HG02938 (cell line): ENCODE results near the gene RHBDD1.

ENCODE experiments used
- ATAC-seq: cut with Tn5 transposase; IDR thresholded peaks from one replicate; pipeline ENCODE4 v1.9.1; 2021; ENCODE audit warnings: mild to moderate bottlenecking, moderate library complexity; ENCODE audit not compliant: unreplicated experiment

RHBDD1 gene

DNA sequence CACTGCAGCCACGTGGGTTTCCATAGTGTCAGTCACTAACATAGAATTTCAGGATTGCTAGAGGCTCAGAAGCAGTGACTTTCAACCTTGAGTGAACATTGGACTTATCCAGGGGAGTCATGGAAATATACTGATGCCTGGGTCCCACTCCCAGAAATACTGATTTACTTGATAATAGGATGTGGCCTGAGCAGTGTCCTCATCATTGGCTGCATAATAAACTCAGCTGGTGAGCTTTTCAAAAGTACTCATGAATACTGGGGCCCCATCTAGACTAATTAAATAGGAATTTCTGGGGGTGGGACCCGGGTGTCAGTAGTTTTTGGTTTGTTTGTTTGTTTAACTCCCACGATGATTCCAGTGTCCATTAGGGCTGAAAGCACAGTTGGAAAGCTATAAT is 186.8 kb downstream of the RHBDD1 start:
- no peak for ATAC-seq

DNA sequence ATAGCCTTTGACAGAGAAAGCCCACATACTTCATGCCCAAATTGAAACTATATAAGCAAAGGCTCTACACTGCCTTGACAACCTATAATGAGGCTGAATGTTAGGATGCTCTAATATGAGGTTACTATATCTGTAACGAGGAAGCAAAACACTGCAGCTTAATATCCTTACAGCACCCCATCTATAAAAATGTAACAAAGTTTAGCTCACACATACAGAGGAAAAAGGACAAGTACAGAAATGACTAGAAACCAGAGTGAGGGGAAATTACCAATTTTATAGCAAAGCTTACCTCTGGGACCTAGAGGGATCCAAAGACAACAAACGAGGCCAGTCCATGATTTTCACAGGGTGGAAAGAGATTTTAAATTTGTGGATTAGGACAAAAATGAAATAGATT is 189.7 kb downstream of the RHBDD1 start:
- no peak for ATAC-seq

DNA sequence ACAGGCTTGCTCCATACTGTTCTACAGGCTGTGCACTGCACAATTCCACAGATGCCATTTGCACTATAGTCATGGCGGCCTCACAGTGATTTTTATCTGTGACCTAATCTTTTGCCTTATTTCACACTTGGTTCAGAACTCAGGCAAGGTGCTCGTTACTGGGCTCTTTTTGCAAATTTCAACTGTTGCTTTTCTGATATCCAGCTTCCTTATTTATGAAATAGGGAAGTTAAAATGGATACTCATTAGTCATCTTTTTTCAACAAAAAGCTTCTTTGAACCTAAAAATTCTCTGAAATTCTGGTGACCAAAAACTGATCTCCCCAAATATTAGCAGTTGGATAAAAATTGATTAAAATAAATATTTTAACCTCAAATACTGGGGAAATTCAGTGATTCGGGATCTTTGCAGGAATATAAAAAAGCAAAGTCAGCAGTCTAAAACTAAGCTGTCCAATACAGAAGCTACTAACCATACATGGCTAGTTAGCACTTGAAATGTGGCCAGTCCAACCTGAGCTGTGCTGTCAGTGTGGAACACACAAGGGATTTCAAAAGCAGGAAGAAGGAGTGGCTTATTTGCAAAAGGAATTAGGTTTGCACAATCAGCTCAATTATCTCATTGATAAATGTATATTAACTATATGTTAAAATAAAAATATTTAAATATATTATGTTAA is 193.7 kb downstream of the RHBDD1 start:
- ATAC-seq: no peak

DNA sequence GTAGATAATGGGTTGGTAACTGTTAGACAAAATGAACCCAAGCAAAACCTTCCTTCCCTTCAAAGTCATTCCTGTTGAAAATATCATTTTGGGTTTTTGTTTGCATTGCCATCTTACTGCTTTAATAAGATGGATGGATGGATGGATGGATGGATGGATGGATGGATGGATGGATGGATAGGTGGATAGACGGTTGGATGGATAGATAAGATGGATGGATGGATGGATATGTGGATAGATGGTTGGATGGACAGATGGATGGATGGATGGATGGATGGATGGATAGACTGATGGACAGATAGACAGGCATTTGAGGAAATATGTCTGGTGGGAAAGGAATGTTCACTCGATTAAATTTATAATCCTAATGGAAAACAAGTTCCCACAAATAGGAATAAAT is 194.9 kb downstream of the RHBDD1 start:
- ATAC-seq: no peak

DNA sequence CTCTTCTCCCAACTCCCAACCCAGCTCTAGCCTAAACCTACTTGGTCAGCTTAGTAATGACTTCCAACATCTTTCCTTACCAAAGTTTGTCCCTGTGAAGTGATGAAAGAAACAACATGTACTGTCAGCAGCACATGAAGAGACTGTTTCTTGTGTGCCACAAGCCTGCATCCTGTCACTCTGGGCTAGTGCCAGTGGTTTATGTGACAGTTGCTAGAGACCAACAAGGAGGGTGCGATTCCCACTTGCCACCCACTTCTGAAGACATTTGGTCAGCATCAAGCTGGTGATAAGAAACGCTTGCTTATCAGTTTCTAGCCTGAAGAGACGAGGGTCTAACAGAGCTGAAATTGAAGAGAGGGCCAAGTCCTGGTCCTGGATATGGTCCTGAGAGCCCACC is 195.5 kb downstream of the RHBDD1 start:
- no peak for ATAC-seq

DNA sequence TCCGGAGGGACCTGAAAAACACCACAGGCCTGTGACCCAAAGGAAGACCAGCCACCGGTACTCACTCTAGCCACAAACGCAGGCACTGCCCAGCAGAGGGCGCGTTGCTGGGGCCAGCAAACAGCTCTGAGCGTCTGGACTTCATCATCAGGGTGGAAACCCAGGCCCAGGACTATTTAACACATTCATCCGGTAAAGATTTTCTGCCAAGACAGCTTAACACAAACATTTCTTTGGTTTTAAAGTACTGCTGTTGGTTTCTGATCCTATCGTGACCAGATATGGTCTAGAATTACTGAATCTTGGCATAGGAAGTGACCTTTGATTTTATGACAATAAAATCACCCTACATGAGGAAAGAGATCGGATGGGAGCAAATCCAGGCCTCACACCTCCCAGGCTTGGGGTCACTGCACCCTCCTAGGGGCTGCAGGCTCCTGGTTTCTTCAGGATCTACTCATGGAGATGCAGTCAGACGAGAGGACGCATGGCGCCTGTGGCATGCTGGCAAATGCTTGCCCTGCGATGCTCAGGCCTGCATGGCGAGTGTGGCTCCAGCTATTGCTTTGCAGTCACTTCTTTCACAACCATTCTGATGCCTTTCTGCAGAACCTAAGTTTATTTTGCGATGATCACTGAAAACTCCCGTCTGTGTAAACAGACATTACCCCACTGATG is 197.8 kb downstream of the RHBDD1 start:
- ATAC-seq: peak; percentile 87

DNA sequence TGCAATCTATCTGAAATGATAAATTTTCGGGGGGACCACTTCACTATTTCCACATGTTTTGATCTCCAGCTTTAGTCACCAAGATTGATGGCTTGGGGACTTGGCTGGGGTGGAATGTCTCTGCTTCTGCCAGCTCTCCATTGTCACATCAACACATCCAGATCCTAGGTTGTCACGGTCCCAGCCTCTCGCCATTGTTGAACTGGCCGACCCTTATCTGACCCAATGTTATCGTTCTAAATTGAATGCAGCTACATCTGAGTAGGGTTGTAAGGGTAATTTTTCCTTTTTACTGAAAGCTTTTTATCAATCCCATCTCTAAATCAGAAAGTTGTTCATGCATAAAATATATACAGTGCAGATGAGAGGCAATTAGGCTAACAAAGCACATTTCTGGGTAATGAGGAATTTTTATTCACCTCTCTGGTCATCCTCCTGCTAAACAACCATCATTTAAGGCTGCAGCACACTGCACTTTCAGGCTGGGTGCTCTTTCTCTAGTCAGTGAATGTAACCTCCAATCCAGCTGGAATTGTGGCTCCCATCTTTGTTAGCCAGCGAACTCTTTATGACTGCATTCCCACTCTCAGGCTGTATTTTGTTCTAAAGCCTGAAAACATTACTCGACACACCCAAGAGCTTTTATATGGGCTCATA is 200.0 kb downstream of the RHBDD1 start:
- no peak for ATAC-seq

DNA sequence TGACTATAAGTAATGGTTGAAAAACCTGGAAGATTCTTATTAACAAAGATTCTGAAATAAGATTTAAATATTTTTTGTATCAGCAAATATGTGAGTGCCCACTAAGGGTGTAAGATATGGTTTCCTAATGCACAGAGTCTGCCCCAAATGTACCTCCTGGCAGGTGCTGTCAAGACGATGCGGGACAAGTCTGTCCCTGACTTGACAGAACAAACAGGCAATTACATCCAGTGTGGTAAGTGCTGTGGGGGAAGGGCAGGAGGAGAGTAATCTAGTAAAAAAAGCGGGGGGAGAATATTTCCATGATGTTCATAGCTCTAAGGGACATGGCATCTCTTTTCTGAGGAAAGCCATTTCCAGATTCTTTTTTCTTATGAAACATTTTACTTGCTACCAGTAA is 200.7 kb downstream of the RHBDD1 start:
- no peak for ATAC-seq

DNA sequence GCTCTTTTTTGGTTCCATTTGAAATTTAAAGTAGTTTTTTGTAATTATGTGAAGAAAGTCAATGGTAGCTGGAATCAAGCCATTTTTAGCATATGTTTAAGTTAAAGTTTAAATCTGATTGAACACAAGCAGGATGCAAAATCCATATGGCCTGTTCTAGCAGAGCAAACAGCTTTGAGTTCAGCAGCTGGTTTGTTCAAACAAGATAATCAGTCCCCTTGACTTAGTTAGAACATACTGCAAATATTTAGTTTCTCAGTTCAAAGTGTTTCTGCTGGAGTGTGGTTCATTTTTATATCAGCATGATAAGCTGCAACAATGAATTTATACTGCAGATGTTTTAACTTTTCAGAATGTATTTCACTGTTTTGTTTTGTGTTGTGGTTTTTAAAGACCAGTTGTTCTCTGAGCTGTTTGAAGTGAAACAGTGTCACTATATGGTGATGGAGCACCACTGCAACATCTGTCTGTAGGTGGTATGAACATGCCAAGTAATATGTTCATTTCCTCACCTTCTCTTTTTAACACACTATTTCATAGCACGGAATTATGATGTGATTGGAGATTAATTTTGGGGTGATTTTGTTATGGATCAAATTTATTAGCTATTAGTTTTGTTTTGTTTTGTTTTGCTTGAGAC is 202.8 kb downstream of the RHBDD1 start:
- ATAC-seq: no peak

DNA sequence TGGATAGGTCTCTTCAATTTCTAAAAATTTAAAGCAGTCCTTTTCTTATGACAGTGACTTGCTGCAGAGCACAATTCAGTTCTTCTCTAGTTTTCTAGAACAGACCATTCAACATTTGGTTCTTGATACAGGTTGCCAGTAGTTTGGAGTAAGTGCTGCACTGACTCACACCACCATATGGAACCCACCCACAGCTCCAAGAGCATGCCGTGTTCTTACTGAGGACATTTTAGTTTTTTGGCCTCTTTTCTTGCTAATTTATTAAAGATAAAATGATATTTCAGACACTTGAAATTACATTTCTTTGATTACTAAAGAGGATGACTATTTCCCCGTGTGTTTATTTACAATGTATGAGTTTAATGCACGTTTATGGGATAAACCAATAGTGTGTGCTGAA is 208.1 kb downstream of the RHBDD1 start:
- ATAC-seq: no peak
